HepG2 (cell line): ENCODE results near the gene SLC4A9. TPM values are rescaled to one million over a fixed set of nuclear protein-coding genes. Genes with fewer than 3 reads are reported as not detected.

ENCODE experiments used
- ATAC-seq: fragments of 200-7000 bp; cut with Tn5 transposase; 3 replicates; pipeline ENCODE4 v1.9.1; 2020; ENCODE audit warnings: mild to moderate bottlenecking, moderate library complexity
- BruUV-seq: library from RNA; stranded (reverse); fragments of 400-500 nt; replicated peaks from 2 replicates; lab custom pipeline; 2021; lab: Mats Ljungman, UMichigan
- CTCF ChIA-PET: fragments of 300-600 bp; formaldehyde crosslinking; extraction: SDS; loops from one replicate; lab custom pipeline; 2021; ENCODE audit warnings: low total read pairs, inconsistent platforms, low intra/inter-chr PET ratio; lab: Yijun Ruan, JAX
- POLR2A ChIA-PET: fragments of 350-600 bp; sonication (Branson Sonifier 250); formaldehyde crosslinking; loops from one replicate; lab custom pipeline; 2020; ENCODE audit warnings: antibody characterized with exemption, inconsistent platforms; lab: Yijun Ruan, JAX
- DNase-seq: peaks from one replicate; pipeline ENCODE4 v3.0.0-alpha.2; 2015; ENCODE audit warnings: low spot score
- FAIRE-seq: peaks from 3 replicates; lab custom pipeline; 2011; peaks lifted over from hg19 to GRCh38; lab: Jason Lieb, UNC
- H2AFZ ChIP-seq: one replicate; pipeline ENCODE4 v1.6.1; 2011; ENCODE audit warnings: low read length, inconsistent platforms
- H3K27ac ChIP-seq: fragments of 300-600 bp; 3 replicates; pipeline ENCODE4 v1.8.0; 2011; ENCODE audit warnings: mixed run types, mild to moderate bottlenecking, mixed read lengths, low read length, inconsistent platforms; ENCODE audit not compliant: insufficient read depth; ENCODE audit errors: extremely low read length
- H3K27me3 ChIP-seq, 2 experiments: fragments of 200-600 bp in 1 of 2; 2 replicates in 1 of 2; 3 replicates in 1 of 2; pipeline versions ENCODE4 v1.6.0 to v1.8.0; 2011; ENCODE audit warnings: low read length in 2 of 2, mild to moderate bottlenecking in 2 of 2, moderate library complexity in 2 of 2, inconsistent platforms in 1 of 2; ENCODE audit not compliant: insufficient read depth in 2 of 2, control insufficient read depth in 1 of 2
- H3K36me3 ChIP-seq, 2 experiments: fragments of 200-600 bp in 1 of 2; replicated peaks in 1 of 2; 2 replicates in 1 of 2; 3 replicates in 1 of 2; pipeline versions ENCODE4 v1.5.1 to v1.8.0; 2011; ENCODE audit warnings: low read length in 2 of 2, inconsistent platforms in 1 of 2; ENCODE audit not compliant: insufficient read depth in 2 of 2, control insufficient read depth in 1 of 2
- H3K4me1 ChIP-seq: 2 replicates; pipeline ENCODE4 v1.5.1; 2012; ENCODE audit warnings: low read length, inconsistent platforms; ENCODE audit not compliant: insufficient read depth
- H3K4me2 ChIP-seq: 2 replicates; pipeline ENCODE4 v1.6.0; 2011; ENCODE audit warnings: low read depth, low read length, inconsistent platforms
- H3K4me3 ChIP-seq, 3 experiments: fragments of 200-600 bp in 1 of 3; sonication (generic), shearing (Covaris generic) in 1 of 3; replicated peaks in 1 of 3; 2 replicates each; pipeline ENCODE4 v1.5.1; 2011 to 2016; ENCODE audit warnings: low read length in 3 of 3, inconsistent platforms in 2 of 3, low read depth in 2 of 3, mild to moderate bottlenecking in 2 of 3, control low read depth in 1 of 3, mixed read lengths in 1 of 3; ENCODE audit not compliant: insufficient read depth in 1 of 3
- H3K79me2 ChIP-seq: one replicate; pipeline ENCODE4 v1.6.1; 2011; ENCODE audit warnings: low read length, inconsistent platforms; ENCODE audit not compliant: insufficient read depth
- H3K9ac ChIP-seq: 2 replicates; pipeline ENCODE4 v1.6.0; 2011; ENCODE audit warnings: mild to moderate bottlenecking, low read depth, low read length, inconsistent platforms; ENCODE audit not compliant: insufficient read depth
- H3K9me3 ChIP-seq: 2 replicates; pipeline ENCODE4 v1.5.1; 2012; ENCODE audit warnings: mild to moderate bottlenecking, low read length
- H4K20me1 ChIP-seq: 2 replicates; pipeline ENCODE4 v1.6.0; 2011; ENCODE audit warnings: inconsistent platforms, mild to moderate bottlenecking, low read length, moderate library complexity; ENCODE audit not compliant: insufficient read depth
- MAF1 ChIP-seq: sonication (generic); formaldehyde crosslinking; IDR thresholded peaks from 2 replicates; pipeline ENCODE4 v1.5.0; 2020; ENCODE audit warnings: missing genetic modification reagents, borderline replicate concordance
- REL ChIP-seq: sonication (generic); formaldehyde crosslinking; conservative IDR thresholded peaks from 2 replicates; pipeline ENCODE4 v1.8.0; 2022; ENCODE audit warnings: mild to moderate bottlenecking, missing genetic modification reagents, moderate library complexity
- ZNF616 ChIP-seq: sonication (generic); formaldehyde crosslinking; IDR thresholded peaks from 2 replicates; pipeline ENCODE4 v1.5.0; 2020; ENCODE audit warnings: low read depth, mild to moderate bottlenecking, missing genetic modification reagents
- ZNF678 ChIP-seq: sonication (generic); formaldehyde crosslinking; IDR thresholded peaks from 2 replicates; pipeline ENCODE4 v1.4.0; 2020; ENCODE audit warnings: mild to moderate bottlenecking, missing genetic modification reagents
- ZNF747 ChIP-seq: sonication (generic); formaldehyde crosslinking; IDR thresholded peaks from 2 replicates; pipeline ENCODE4 v1.8.1; 2023; ENCODE audit warnings: missing genetic modification reagents, mild to moderate bottlenecking, borderline replicate concordance
- ZSCAN22 ChIP-seq: sonication (generic); formaldehyde crosslinking; IDR thresholded peaks from 2 replicates; pipeline ENCODE4 v1.4.0; 2020; ENCODE audit warnings: mild to moderate bottlenecking, missing genetic modification reagents
- WGBS: methylation state at CpG from one replicate; pipeline ENCODE4 v1.1.6; 2017; ENCODE audit warnings: low lambda C conversion rate; 5-methylcytosine and 5-hydroxymethylcytosine counted together
- in situ Hi-C: cut with HindIII; loops from 2 replicates; pipeline ENCODE4 v1.10.0; 2017; ENCODE audit warnings: low pct_unique_long_range_greater_than_20kb; ENCODE audit not compliant: extremely low pct_ligation_motif_present
- intact Hi-C: fragments of 100-400 bp; cut with micrococcal nuclease; formaldehyde crosslinking; loops from one replicate; pipeline ENCODE4 v1.10.0; 2022; ENCODE audit not compliant: unreplicated experiment
- polyA plus RNA-seq, 8 experiments: library from polyadenylated mRNA; depleted of rRNA in 3 of 8; stranded (reverse) in 7 of 8; unstranded in 1 of 8; fragments of >200 nt; fragmentation: Illumina TruSeq in 4 of 8; extraction: Trizol in 4 of 8; gene quantifications; 2 replicates each; pipeline versions ENCODE4 v1.2.1 to v1.2.3, GENCODE V29; 2011 to 2016; ENCODE audit warnings: low read depth in 4 of 8, missing spikeins in 1 of 8, mixed read lengths in 1 of 8; ENCODE audit not compliant: insufficient read depth in 1 of 8
- total RNA-seq, 5 experiments: library from RNA; depleted of rRNA; stranded (reverse); fragments of >200 nt; fragmentation: Illumina TruSeq; extraction: Trizol; gene quantifications; 2 replicates each; pipeline ENCODE4 v1.2.3, GENCODE V29; 2016; ENCODE audit warnings: low read depth in 1 of 5
- TF ChIP-seq, protein P1 (sequence below): conservative IDR thresholded peaks from 2 replicates; pipeline ENCODE4 v1.6.1; 2018; ENCODE audit warnings: missing genetic modification reagents

The SLC4A9 gene
- total and polyA plus RNA-seq, 2 of the 13 experiments (the other 11 are each of a cell fraction or from before 2014, with no cell fraction given), result not detected

DNA sequence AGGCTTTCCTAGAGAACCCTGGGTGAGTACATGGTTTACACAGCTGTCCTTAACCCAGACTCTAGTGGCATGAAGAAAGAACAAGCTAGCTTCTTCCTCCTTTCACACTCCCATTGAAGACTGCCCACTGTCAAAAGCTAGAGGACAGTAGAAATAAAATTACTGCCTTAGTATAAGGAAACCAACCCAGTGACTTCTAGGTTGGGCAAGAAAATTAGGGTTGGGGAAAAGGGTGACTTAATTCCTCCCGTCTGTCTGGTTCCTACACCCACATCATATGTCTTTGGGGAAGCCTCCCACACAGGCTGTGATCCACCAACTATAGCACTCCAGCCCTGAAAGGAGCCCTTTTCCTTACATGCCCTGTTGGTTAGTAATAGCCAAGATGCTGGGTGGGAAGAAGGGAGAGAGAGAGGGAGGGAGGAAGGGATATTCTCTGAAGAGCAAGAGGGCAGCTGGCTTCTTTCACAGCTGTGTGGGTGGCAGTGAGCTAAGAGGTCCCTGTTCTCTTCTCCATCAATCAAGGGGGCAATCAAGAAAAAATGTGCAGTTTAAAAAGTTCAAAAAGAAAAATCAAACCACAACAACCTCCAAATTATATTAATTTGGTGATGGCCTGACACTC, 35.3 kb upstream of the SLC4A9 start:
- POLR2A ChIA-PET, result interaction anchor here (0.9 to 2.4 kb wide), 2 partner anchors 22 to 63 kb away, joined by 3 to 6 read pairs; partner anchors contain the start of gene HBEGF
- Histone ChIP-seq H3K36me3 (no peaks in the 10 kb centered on the region), H3K9me3 (no peaks in the 10 kb centered on the region), H3K79me2 (no peaks in the 10 kb centered on the region), H2AFZ (no peak overlapping the region), H3K9ac (no peak overlapping the region), H3K4me1 (peaks cover 79% of the 10 kb centered on the region), H3K4me3 (no peak overlapping the region)
- 15% methylated on average over 1 of the region's 1 CpG for WGBS
- intact Hi-C loops, result no loop called here
- BruUV-seq, result no TSS peak
- FAIRE-seq (no peak), DNase-seq (no peak), ATAC-seq (no peak)
- TF ChIP-seq ZSCAN22 (CRISPR knock-in tag), result no peak
- TF ChIP-seq REL (CRISPR knock-in tag), result no peak
- no peak for TF ChIP-seq ZNF678 (CRISPR knock-in tag)
- no peak for TF ChIP-seq ZNF616
- TF ChIP-seq, protein P1, sequence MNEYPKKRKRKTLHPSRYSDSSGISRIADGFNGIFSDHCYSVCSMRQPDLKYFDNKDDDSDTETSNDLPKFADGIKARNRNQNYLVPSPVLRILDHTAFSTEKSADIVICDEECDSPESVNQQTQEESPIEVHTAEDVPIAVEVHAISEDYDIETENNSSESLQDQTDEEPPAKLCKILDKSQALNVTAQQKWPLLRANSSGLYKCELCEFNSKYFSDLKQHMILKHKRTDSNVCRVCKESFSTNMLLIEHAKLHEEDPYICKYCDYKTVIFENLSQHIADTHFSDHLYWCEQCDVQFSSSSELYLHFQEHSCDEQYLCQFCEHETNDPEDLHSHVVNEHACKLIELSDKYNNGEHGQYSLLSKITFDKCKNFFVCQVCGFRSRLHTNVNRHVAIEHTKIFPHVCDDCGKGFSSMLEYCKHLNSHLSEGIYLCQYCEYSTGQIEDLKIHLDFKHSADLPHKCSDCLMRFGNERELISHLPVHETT, result no peak
- TF ChIP-seq MAF1 (CRISPR knock-in tag), result no peak
- no peak for TF ChIP-seq ZNF747 (CRISPR knock-in tag)
- TF ChIP-seq, all 625 proteins: peak for 0
- Histone ChIP-seq H4K20me1 (no peaks in the 10 kb centered on the region), H3K4me2 (peak overlapping the region; percentile 68), H3K27me3 (no peaks in the 10 kb centered on the region; a peak in 1 of 5 replicates), H3K27ac (no peak overlapping the region)
- in situ Hi-C loops, result no loop called here
- CTCF ChIA-PET, result no interaction called here
